GM23248 (cell line): ENCODE data around the gene IFNA1. TPM values are rescaled to one million over a fixed set of nuclear protein-coding genes. Genes with fewer than 3 reads are reported as not detected.
A peak's percentile ranks its signal among the peaks of the same experiment; 100 is the strongest.

Source experiments
- DNase-seq: peaks from one replicate; pipeline ENCODE4 v3.0.0-alpha.2; 2015
- H2AFZ ChIP-seq: fragments of 200-600 bp; sonication (generic); 2 replicates; pipeline ENCODE4 v1.6.1; 2016; ENCODE audit warnings: antibody characterized with exemption
- H3F3A ChIP-seq: fragments of 200-600 bp; sonication (generic); 2 replicates; pipeline ENCODE4 v1.6.1; 2016; ENCODE audit warnings: mild to moderate bottlenecking, antibody characterized with exemption, mixed run types; ENCODE audit not compliant: insufficient read depth
- H3K27ac ChIP-seq: fragments of 200-600 bp; sonication (generic); 2 replicates; pipeline ENCODE4 v1.5.1; 2016; ENCODE audit warnings: mild to moderate bottlenecking
- H3K27me3 ChIP-seq: fragments of 200-600 bp; sonication (generic); replicated peaks from 2 replicates; pipeline ENCODE4 v1.6.1; 2016; ENCODE audit warnings: mild to moderate bottlenecking; ENCODE audit not compliant: insufficient read depth
- H3K36me3 ChIP-seq: fragments of 200-600 bp; sonication (generic); 2 replicates; pipeline ENCODE4 v1.6.1; 2016; ENCODE audit warnings: low read depth, mild to moderate bottlenecking
- H3K4me1 ChIP-seq: fragments of 200-600 bp; sonication (generic); 2 replicates; pipeline ENCODE4 v1.6.1; 2016; ENCODE audit warnings: mild to moderate bottlenecking; ENCODE audit not compliant: insufficient read depth
- H3K4me2 ChIP-seq: fragments of 200-600 bp; sonication (generic); one replicate; pipeline ENCODE4 v1.6.1; 2016; ENCODE audit warnings: mild to moderate bottlenecking; ENCODE audit not compliant: unreplicated experiment
- H3K4me3 ChIP-seq: fragments of 200-600 bp; sonication (generic); 2 replicates; pipeline ENCODE4 v1.5.1; 2016; ENCODE audit warnings: mild to moderate bottlenecking
- H3K79me2 ChIP-seq: fragments of 200-600 bp; sonication (generic); 2 replicates; pipeline ENCODE4 v1.6.1; 2016; ENCODE audit warnings: mild to moderate bottlenecking; ENCODE audit not compliant: insufficient read depth
- H3K9ac ChIP-seq: fragments of 200-600 bp; sonication (generic); 2 replicates; pipeline ENCODE4 v1.6.1; 2016; ENCODE audit warnings: mild to moderate bottlenecking
- H3K9me2 ChIP-seq: fragments of 200-600 bp; sonication (generic); 2 replicates; pipeline ENCODE4 v1.6.1; 2016; ENCODE audit warnings: mixed run types, mild to moderate bottlenecking, moderate library complexity; ENCODE audit not compliant: insufficient read depth
- H3K9me3 ChIP-seq: fragments of 200-600 bp; sonication (generic); one replicate; pipeline ENCODE4 v1.6.1; 2017; ENCODE audit warnings: low read depth
- H4K20me1 ChIP-seq: fragments of 200-600 bp; sonication (generic); 2 replicates; pipeline ENCODE4 v1.6.0; 2016; ENCODE audit not compliant: insufficient read depth
- EZH2 ChIP-seq: fragments of 200-600 bp; sonication (generic); IDR thresholded peaks from 2 replicates; pipeline ENCODE4 v1.6.1; 2018; ENCODE audit warnings: antibody characterized with exemption, mild to moderate bottlenecking; ENCODE audit not compliant: insufficient read depth, poor library complexity, severe bottlenecking
- EZH2phosphoT487 ChIP-seq: fragments of 200-600 bp; sonication (generic); IDR thresholded peaks from 2 replicates; pipeline ENCODE4 v1.6.1; 2018; ENCODE audit warnings: antibody characterized with exemption, moderate library complexity, mild to moderate bottlenecking, low read depth; ENCODE audit not compliant: insufficient read depth
- WGBS, 2 experiments: methylation state at CpG; one replicate each; pipeline ENCODE4 v1.1.6; 2015 to 2017; ENCODE audit warnings: low lambda C conversion rate in 2 of 2, low coverage in 1 of 2; ENCODE audit errors: missing lambda C conversion rate in 2 of 2; 5-methylcytosine and 5-hydroxymethylcytosine counted together
- in situ Hi-C: fragments of 300-500 bp; cut with MboI; formaldehyde crosslinking; loops from 2 replicates; pipeline ENCODE4 v1.15.0; 2020
- polyA plus RNA-seq: library from polyadenylated mRNA; unstranded; fragments of >200 nt; fragmentation: Nextera tagmentation; extraction: Ambion mirVana; gene quantifications from 2 replicates; pipeline ENCODE4 v1.2.1, GENCODE V29; 2016
- total RNA-seq: library from RNA; depleted of rRNA; stranded (reverse); fragments of >200 nt; shearing (Covaris generic); gene quantifications from 2 replicates; pipeline ENCODE4 v1.2.3, GENCODE V29; 2014

The IFNA1 gene
- total and polyA plus RNA-seq, 2 experiments from 2014 or later: 1.6 TPM; not detected in 1

GRCh38 chr9:21473236-21473635 lies 33.0 kb downstream of the IFNA1 start:
- H3K79me2 ChIP-seq: peaks cover 6% of the 10 kb centered on the region; the same call in 1 of the 2 replicates
- WGBS, 2 experiments: 97 to 99% methylated on average over 3 of the region's 3 CpGs
- no peak overlapping the region for H3K4me3 ChIP-seq
- H3F3A ChIP-seq: peaks cover 94% of the 10 kb centered on the region
- no peaks in the 10 kb centered on the region for H3K9me3 ChIP-seq
- no peak overlapping the region for H2AFZ ChIP-seq
- H3K4me2 ChIP-seq: no peak overlapping the region
- H3K36me3 ChIP-seq: peaks cover 76% of the 10 kb centered on the region
- H4K20me1 ChIP-seq: no peaks in the 10 kb centered on the region
- H3K4me1 ChIP-seq: no peaks in the 10 kb centered on the region
- no peaks in the 10 kb centered on the region for H3K9me2 ChIP-seq
- in situ Hi-C loops: no loop called here
- no peak overlapping the region for H3K9ac ChIP-seq
- peak overlapping the region; percentile 15; the same call in 1 of the 2 replicates for H3K27ac ChIP-seq
- TF ChIP-seq EZH2: no peak
- TF ChIP-seq EZH2phosphoT487: no peak
- no peaks in the 10 kb centered on the region for H3K27me3 ChIP-seq
- peak; percentile 29 for DNase-seq

DNA sequence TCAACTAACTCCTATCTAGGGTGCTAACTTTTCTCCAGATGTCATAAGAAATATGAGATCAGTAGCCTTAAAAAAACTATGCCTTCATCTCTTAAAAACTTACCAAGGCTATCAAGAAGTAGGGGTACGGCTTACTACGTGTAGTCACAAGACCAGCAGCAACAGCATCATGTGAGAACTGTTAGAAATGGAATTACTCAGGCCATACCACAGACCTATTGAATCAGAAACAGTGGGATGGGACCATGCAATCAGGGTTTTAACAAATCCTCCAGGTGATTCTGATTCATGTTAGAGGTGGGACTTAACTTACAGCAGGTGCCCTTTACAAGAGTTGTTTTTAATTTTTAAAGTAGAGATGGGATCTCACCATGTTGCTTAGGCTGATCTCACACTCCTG lies 37.2 kb downstream of the IFNA1 start:
- no peaks in the 10 kb centered on the region for H3K9me2 ChIP-seq

DNA sequence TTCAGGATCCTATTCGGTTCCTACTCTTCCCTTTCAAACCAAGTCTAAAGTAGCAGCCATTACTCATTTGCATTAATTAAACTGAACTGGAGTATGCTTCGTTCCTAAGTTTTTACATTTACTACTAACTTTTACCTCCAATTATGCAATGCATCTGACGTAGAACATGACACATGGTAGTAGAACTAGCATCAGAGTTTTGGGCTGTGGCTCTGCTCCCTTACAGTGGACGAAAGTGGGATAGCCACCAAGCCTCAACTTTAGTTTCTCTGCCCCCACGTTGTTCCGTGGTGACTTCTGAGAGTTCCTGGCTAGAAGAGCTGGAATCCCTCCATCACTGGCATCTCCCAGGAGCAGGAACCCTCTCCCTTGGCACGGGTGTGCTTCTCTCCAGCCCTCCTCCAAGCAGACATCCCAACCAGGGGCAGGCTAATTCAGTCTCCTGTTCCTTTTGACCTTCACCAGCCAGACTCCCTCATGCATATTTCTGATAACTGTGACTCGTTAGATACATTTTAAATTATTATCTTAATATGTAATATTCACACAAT lies 39.0 kb downstream of the IFNA1 start:
- H3K9me2 ChIP-seq: no peaks in the 10 kb centered on the region
- TF ChIP-seq EZH2 (no peak), EZH2phosphoT487 (no peak)
- in situ Hi-C loops: no loop called here
- WGBS, 2 experiments: 78 to 79% methylated on average over 8 of the region's 8 CpGs
- DNase-seq: peak; percentile 52
- peaks cover 34% of the 10 kb centered on the region for H3K79me2 ChIP-seq
- peak overlapping the region; percentile 18 for H3K27ac ChIP-seq
- H3K27me3 ChIP-seq: no peaks in the 10 kb centered on the region
- H3K36me3 ChIP-seq: peaks cover 56% of the 10 kb centered on the region
- H3K4me3 ChIP-seq: no peak overlapping the region
- no peaks in the 10 kb centered on the region for H3K9me3 ChIP-seq
- H3K4me2 ChIP-seq: no peak overlapping the region
- H3F3A ChIP-seq: peaks cover 94% of the 10 kb centered on the region
- peaks cover 10% of the 10 kb centered on the region for H3K4me1 ChIP-seq
- H2AFZ ChIP-seq: no peak overlapping the region
- H4K20me1 ChIP-seq: no peaks in the 10 kb centered on the region
- H3K9ac ChIP-seq: no peak overlapping the region

More for the DNA sequence above, 37.2 kb downstream of the IFNA1 start:
- Histone ChIP-seq H3K9me3 (no peaks in the 10 kb centered on the region), H2AFZ (no peak overlapping the region), H3K79me2 (peaks cover 18% of the 10 kb centered on the region), H3F3A (peaks cover 95% of the 10 kb centered on the region), H3K9ac (no peak overlapping the region), H3K27ac (0 out of 2 replicates have a peak overlapping the region, but pooled peaks have one; percentile 13), H3K27me3 (no peaks in the 10 kb centered on the region), H3K4me3 (no peak overlapping the region), H3K4me1 (peaks cover 7% of the 10 kb centered on the region; the same call in 1 of the 2 replicates), H3K36me3 (peaks cover 64% of the 10 kb centered on the region), H4K20me1 (no peaks in the 10 kb centered on the region), H3K4me2 (no peak overlapping the region)
- DNase-seq: no peak
- in situ Hi-C loops: no loop called here
- TF ChIP-seq EZH2: no peak
- no peak for TF ChIP-seq EZH2phosphoT487
- WGBS, 2 experiments: 90 to 97% methylated on average over 2 of the region's 2 CpGs

GRCh38 chr9:21481470-21482056 lies 41.3 kb downstream of the IFNA1 start:
- Histone ChIP-seq H3K9me3 (no peaks in the 10 kb centered on the region), H3K9me2 (no peaks in the 10 kb centered on the region), H3K36me3 (peaks cover 46% of the 10 kb centered on the region), H3K4me2 (no peak overlapping the region), H3K27me3 (no peaks in the 10 kb centered on the region), H4K20me1 (no peaks in the 10 kb centered on the region), H3K9ac (no peak overlapping the region), H2AFZ (no peak overlapping the region), H3F3A (peaks cover 94% of the 10 kb centered on the region), H3K4me1 (peaks cover 10% of the 10 kb centered on the region), H3K4me3 (no peak overlapping the region), H3K79me2 (peaks cover 56% of the 10 kb centered on the region), H3K27ac (0 out of 2 replicates have a peak overlapping the region, but pooled peaks have one; percentile 1)
- TF ChIP-seq EZH2 (no peak), EZH2phosphoT487 (no peak)
- 88 to 93% methylated on average over 1 of the region's 1 CpG for WGBS, 2 experiments
- in situ Hi-C loops: no loop called here
- no peak for DNase-seq
